GM18520 (cell line): ENCODE results near the gene OR10K2.

Source experiments
- ATAC-seq: cut with Tn5 transposase; IDR thresholded peaks from one replicate; pipeline ENCODE4 v1.9.1; 2021; ENCODE audit not compliant: unreplicated experiment

OR10K2 gene

GRCh38 chr1:158371188-158371953 lies 54.7 kb downstream of the OR10K2 start:
- peak; percentile 99 for ATAC-seq
